Measurements from ENCODE around the gene UCN3.

- TF ChIP-seq, protein P1, sequence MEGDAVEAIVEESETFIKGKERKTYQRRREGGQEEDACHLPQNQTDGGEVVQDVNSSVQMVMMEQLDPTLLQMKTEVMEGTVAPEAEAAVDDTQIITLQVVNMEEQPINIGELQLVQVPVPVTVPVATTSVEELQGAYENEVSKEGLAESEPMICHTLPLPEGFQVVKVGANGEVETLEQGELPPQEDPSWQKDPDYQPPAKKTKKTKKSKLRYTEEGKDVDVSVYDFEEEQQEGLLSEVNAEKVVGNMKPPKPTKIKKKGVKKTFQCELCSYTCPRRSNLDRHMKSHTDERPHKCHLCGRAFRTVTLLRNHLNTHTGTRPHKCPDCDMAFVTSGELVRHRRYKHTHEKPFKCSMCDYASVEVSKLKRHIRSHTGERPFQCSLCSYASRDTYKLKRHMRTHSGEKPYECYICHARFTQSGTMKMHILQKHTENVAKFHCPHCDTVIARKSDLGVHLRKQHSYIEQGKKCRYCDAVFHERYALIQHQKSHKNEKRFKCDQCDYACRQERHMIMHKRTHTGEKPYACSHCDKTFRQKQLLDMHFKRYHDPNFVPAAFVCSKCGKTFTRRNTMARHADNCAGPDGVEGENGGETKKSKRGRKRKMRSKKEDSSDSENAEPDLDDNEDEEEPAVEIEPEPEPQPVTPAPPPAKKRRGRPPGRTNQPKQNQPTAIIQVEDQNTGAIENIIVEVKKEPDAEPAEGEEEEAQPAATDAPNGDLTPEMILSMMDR (IDR thresholded peaks at IDR 0.05; ENCODE audit: poor library complexity, severe bottlenecking) = no peak
- TF ChIP-seq REST (IDR thresholded peaks at IDR 0.05; ENCODE audit: borderline replicate concordance) = no peak
Measured at GRCh38 chr10:5343092-5343491, 21.7 kb upstream of the UCN3 start.
